ENCODE results near the gene FOXO6.

Gene FOXO6

DNA sequence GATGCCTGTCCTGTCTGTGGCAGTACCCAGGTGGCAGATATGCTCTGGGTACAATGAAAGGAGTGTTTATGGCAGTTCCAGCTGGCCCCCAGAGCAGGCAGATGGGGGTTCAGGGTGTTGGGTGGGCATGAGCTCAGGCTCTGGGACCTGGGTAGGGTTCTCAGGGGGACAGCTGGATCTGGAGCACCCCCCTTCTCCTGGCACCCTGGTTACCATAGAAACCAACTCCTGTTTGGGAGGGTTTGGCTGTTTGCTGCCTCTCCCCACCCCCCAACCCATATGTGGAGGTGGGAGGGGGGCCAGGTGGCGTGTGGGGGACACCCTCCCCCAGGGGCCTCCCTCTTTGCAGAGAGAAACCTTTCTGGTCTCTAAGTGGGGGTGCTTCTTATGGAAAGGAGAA, 7.1 kb downstream of the FOXO6 start:
- DNase-seq, result peak; percentile 100

DNA sequence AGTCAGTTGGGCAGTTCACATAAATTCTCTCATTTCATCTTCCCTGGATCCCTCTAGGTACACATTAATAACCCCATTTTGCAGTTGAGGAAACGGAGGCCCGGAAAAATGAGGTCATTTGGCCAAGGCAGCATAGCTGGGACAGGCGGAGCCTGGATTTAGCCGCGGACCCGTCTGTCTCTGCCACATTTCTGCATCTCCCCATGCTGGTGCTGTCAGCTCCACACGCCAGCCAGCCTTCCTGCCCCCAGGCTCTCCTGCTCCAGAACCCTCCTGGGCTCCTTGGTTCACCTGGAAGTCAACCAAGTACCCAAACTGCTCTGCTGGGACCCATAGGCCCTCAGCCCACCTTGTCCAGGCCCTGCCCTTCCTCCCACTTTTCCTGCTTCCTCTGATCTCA, 7.6 kb downstream of the FOXO6 start:
- peak; percentile 100 for DNase-seq

DNA sequence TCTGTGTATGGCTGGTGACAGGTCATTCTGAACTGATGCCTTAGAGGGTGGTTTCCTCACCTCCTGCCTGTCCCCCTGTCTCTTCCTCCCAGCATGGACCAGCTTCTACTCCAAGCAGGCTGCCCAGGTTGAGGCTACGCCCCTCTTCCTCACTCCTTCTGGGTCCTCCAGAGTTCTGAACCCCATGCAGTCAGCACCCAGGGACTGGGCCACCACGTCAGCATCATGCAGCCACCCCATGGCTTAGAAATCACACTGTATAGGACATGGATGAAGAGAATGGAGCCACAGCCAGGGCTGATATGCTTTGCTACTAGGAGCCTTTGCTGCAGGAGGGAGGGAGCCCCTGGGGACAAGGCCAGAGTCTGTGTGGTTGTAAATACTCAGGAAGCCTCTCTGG, 8.3 kb downstream of the FOXO6 start:
- DNase-seq, result no peak

DNA sequence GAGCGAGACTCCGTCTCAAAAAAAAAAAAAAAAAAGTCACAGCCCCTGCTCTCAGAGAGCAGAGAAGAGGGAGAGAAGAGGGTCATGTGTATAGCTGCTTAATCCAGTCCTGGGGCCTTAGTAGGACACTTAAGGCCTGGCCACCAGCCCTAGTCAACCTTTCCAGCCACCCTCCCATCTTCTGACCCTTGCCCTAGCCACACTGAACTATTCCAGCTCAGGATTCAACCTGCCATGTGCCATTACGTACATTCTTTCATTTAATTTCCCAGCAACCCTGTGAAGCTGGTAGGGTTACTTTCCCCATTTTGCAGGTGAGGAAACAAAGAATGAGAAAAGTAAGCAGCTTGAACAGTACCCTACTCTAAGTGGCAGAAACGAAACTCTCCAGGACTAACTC, 9.0 kb downstream of the FOXO6 start:
- no peak for DNase-seq

DNA sequence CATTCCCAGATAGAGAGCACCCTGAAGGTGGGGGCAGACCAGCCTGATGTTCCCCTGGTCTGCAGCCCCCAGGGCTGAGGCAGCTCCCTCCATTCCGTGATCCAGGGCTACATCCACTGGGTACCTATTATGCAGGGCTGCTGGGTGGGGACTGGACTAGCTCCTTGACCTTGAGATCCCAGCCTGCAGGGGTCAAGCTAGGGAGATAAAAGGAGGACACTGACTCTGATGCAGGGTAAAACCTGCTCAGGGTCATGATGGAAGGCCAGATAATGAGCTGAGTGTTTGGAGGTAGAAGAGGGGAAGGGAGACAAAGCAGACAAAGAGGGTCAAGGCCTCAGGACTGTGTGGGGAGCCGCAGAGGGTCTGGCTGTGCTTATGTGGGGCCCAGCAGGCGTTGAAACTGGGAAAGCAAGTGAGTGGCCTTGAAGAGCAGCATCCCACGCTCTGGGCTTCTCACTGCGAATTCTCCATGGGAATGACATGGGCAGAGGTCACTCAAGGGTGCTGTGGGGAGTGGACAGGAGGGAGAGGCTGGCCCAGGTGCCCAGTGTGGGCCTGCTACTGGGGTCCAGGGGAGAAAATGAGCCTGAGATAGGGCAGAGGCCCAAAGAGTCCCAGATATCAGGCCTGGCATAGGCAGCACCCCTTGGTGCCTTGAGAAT, 9.7 kb downstream of the FOXO6 start:
- no peak for DNase-seq

DNA sequence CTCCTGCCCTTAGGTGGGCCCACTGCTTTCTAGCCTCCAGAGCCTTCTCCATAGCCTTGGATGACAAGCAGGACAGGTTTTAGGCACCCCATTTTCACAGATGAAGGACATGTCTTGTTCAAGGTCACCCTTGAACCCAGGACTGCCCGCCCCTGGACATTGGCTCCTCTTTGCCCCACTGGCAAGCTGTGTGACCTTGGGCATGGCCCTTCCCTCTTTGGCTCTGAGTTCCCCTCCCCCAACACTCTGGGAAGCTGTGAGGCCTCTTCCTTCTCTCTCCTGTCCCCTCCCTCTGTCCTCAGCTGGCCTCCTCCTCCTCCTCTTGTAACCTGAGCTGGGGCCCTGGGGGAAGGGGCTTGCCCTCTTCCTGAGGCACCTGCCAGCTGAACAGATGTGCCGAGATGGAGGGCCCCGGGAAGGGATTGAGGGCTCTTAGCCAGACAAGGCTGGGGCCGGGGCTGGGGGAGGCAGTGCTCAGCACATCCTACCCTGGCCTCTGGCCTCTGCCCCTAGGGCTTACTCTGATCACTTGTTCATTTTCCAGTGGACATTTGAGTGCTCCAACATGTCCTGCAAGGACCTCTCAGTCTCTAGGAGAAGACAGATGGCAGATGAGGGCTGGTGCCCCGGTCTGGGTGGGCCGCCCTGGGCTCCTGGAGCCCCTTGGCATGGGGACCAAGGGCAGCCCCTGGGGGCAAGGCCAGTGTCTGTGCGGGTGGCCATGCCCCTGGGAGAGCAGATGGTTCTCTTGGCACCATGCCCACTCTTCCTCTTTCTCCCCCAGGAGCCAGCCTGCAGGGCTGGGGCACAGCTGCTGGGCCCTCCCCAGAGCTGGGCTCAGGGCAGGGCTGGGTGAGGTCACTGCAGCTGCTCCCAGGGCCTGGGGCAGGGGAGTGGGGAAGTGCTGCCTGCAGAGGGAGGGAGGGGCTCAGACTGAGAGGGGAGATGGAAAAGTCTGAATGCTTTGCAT, 10.7 kb downstream of the FOXO6 start:
- DNase-seq, result peak; percentile 100

DNA sequence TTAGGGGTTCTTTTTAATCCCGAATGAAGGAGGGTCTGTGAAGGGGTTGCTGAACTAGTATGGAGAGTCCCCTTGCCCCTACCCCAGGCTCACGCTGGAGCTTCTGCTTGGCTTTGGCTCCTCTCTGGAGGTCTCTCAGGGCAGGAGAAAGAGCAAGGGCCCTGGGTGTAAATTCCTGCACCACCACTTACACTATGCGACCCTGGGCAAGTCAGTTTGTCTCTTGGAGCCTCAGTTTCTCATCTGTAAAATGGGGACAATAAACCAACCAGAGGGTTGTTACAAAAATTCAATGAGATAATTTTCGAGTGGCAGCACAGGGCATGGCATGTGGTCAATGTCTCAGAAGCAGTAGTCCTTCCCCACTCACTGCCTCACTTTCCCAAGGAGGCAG, 11.4 kb downstream of the FOXO6 start:
- no peak for DNase-seq

DNA sequence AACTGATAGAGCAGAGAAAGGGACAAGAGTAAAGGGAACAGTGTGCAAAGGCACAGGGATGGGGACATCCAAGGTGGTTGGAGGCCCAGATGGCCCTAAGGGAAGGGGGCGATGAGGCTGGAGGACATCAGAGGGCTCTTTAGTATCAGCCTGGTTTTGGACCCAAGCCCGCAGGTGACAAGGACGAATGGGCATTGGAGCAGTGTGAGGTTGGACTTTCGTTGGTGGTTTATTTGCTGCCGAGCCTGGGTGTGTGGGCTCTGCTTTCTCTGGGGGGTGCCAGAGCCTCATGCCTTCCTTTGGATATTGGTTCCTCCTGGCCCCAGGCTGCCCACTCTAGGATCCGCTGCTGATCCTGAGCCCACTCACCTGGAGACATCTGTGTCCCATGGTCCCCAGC, 12.1 kb downstream of the FOXO6 start:
- DNase-seq, result no peak

DNA sequence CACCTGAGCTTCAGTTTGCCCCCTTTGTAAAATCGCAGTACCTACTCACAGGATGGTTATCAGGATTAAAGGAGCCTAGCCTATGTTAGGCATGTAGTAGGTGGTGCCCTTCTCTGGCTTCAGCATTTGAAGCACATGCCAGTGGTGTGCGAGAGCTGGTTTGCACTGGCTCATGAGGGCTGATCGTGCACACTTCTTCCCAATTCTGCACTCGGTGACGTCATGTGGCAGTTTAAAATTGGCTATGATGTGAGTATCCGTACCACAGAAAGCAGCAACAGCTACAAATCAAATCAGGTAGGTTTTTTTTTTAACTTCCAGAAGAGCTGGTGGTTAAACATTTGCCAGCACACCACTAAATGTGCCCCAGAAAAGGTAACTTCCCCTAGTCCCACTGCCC, 13.5 kb downstream of the FOXO6 start:
- no peak for DNase-seq

DNA sequence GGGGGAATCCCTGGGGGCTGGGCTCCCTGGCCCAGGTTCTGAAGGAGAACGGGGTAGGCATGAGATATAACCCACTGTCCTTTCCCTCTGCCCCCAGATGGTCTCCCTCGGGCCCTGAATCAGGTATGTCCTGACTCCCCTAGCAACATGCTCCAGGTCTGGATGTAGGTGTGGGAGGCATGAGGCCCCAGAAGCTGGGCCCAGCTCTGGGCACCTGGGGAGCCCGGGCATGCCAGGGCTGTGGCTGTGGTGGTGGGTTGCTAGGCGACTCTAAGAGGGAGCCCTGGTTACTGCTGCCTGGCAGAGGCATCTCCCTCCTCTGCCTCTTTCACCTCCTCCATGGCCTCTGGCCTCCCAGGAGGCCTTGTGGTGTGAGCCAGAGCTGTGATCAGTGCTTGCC, 16.2 kb downstream of the FOXO6 start:
- DNase-seq, result peak; percentile 96

DNA sequence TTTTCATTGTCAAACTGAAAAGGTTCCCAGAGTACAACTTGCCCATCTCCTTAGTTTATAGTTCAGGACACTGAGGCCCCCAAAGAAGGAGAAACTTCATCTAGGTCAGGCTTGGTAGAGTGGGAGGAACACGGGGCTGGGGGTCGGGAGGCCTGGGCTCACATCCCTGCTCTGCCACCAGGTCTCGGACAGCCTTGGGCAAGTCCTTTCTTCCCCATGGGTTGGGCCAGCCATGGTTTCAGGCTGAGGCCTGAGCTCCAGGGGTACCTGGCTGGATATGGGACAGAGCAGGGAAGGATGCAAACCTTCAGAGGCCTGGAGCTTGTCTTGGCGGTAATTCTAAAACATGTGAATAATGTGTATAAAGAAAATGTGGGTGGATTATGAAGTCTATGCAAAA, 17.0 kb downstream of the FOXO6 start:
- no peak for DNase-seq

DNA sequence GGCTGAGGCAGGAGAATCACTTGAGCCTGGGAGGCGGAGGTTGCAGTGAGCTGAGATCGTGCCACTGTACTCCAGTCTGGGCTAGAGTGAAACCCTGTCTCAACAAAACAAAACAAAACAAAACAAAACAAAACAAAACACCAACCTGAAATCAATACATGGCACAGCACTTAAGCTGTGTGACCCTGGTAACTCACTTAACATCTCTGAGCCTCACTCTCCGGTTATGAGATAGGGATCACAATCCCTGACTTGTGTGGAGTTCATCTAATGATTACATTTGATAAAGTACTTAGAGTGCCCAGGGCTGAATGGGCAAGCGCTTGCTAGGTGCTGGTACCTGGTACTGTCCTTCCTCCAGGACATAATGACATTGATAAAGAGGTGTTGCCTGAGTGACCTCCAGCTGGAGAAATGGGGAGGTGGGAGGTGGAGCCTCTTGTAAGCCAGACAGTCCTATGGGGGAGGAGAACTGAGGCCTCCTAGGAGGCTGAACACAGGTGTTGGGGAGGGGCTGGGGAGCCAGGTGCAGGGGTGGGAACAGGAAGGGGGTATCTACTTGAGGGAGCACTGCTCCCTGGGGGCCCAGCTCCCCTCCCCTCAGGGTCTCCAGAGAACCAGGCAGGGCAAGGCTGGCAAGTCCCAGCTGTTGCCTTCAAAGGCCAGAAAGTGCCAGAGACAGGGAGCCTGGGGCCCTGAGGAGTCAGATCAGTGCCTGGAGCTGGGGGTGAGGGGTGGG, 17.9 kb downstream of the FOXO6 start:
- no peak for DNase-seq

DNA sequence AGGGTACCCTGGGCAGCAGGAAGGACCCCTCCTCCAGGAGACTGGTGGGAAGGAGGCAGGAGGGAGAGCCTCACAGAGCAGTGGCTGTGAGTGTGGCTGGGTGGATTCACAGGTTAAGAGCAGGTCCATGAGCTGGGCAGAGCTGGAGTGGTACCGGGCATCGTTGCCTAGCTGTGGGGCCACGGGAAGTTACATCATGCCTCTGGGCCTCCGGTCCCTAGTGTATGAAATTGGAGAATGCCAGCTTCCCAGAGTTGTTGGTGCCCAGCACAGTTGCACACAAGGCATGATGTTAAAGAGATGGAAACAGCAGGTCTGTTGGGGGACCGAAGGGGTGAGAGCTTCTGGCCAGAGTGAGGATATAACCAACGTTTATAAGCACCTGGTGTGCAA, 18.5 kb downstream of the FOXO6 start:
- peak; percentile 100 for DNase-seq

DNA sequence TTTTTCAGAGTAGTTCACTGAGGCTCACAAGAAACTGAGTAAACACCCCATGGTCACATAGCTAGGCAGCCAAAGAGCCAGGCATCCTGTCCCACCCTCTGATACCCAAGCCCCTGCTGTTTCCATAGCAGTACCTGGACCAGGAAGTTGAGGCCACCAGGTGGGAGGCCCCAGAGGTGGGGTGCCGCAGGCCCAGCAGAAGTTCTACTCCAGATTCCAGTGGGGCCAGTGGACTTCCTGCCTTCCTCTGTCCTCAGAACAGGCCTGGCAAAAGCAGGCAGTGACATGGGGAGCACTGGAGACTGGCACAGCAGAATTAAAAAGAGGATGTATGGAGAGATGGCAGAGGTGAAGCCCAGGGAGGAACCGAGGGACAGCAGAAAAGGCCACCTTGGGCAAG, 19.0 kb downstream of the FOXO6 start:
- DNase-seq, result no peak

DNA sequence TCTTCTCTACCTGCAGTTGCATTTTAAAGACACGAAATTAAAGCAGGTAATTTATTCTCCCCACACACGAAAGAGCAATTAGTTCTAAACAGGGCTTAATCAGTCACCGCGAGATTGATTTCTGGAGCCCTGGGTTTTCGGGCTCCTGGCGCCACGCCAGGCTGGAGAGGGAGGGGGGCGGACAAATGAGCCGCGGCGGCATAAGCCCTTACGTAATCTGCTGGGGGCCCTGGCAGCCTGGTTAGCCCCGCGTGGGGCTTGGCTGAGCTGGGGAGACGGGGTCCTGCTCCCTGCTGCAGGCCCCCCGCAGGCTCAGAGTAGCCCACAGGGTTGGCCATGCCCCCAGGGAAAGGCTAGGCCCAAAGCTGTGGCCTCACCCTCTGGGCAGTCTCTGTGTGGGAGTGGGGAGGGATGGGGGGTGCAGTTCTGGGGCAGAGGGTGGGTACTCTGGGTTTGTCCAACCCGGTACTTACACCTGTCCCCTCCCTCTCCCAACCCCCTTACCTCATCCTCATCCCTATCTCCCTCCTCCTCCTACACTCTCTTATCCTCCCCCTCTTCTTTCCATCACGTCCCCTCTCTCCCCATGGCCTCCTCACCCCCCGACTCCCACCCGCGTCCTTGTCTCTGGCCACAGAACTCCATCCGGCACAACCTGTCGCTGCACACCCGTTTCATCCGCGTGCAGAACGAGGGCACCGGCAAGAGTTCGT, 19.9 kb downstream of the FOXO6 start:
- DNase-seq, result peak; percentile 100

DNA sequence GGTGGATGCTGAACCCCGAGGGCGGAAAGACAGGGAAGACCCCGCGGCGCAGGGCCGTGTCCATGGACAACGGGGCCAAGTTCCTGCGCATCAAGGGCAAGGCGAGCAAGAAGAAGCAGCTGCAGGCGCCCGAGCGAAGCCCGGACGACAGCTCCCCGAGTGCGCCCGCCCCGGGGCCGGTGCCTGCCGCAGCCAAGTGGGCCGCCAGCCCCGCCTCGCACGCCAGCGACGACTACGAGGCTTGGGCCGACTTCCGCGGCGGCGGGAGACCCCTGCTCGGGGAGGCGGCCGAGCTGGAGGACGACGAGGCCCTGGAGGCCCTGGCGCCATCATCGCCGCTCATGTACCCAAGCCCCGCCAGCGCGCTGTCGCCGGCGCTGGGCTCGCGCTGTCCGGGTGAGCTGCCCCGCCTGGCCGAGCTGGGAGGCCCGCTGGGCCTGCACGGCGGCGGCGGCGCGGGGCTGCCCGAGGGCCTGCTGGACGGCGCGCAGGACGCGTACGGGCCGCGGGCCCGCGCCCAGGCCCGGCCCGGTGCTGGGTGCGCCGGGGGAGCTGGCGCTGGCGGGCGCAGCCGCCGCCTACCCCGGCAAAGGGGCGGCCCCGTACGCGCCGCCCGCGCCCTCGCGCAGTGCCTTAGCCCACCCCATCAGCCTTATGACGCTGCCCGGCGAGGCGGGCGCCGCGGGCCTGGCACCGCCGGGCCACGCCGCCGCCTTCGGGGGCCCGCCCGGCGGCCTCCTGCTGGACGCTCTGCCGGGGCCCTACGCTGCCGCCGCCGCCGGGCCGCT, 20.7 kb downstream of the FOXO6 start:
- DNase-seq, result no peak

DNA sequence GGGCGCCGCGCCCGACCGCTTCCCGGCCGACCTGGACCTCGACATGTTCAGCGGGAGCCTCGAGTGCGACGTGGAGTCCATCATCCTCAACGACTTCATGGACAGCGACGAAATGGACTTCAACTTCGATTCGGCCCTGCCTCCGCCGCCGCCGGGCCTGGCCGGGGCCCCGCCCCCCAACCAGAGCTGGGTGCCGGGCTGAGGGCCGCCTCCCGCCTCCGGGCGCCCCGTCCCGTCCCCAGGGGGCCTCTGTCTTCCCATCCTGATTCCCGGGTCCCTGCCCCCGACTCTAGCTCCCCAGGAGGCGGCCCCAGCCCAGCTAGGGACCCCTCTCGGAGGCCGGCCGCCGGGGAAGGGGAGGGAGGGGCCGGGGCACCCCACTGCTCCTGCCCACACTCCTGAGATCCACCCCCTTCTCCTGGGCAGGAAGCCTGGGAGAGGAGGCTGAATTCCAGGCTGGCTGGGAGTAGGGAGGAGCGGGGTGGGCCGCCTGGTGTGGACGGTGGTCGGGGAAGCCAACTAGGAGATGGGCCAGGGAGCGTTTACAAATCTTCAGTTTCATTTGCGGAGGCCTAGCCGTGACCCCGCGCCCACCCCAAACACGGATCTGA, 21.4 kb downstream of the FOXO6 start:
- no peak for DNase-seq

DNA sequence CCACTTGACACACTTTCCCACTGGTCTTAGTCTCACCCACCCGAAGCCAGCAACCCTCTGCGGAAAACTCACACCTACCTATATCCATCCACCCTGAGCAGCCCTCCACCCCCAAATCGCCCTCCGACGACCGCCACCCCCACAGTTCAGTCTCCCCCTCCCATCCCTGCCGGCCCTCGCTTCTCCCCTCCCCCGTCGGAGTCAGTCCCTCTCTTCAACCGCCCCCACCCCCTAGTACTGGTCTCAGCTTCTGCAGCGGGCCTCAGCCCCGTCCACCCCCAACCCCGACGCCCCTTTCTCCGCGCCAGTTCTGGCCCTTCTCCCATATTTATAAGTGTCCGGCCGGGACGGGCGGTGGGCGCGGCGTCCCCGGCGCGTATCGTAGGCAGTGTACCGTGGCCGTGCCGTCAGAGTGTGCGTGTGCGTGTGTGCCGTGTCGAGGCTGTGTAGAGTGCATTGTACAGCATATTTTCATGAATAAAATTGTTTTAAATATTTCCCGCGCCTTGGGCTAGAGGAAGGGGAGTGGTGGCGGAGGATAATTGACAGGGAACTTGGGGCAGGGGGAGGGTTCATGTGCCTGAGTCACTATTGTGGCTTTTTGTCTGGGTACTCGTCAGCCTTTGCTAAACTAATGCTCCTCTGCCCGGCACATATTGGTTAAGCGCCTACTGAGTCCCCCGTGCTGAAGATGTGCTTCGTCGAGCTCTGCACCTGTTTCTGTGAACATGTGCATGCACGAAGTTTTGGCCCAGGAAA, 22.0 kb downstream of the FOXO6 start:
- DNase-seq, result no peak

DNA sequence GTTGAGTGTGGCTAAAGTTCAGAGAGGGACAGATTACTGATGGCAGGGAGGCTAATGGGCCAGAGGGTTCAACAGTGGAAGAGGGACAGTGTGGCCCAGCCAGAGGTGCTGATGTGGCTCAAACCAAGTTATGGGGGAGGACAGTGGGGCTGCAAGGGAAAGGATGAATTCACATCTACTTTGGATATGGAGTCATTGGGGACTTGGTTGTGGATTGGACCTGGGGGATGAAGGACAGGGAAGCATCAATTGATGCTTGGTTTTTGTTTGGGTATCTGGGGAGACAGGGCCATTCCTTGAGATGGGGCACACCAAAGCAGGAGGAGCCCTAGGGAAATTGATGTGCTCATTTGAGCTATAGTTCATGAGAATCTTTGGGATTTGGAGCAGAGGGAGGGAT, 23.3 kb downstream of the FOXO6 start:
- DNase-seq, result no peak

DNA sequence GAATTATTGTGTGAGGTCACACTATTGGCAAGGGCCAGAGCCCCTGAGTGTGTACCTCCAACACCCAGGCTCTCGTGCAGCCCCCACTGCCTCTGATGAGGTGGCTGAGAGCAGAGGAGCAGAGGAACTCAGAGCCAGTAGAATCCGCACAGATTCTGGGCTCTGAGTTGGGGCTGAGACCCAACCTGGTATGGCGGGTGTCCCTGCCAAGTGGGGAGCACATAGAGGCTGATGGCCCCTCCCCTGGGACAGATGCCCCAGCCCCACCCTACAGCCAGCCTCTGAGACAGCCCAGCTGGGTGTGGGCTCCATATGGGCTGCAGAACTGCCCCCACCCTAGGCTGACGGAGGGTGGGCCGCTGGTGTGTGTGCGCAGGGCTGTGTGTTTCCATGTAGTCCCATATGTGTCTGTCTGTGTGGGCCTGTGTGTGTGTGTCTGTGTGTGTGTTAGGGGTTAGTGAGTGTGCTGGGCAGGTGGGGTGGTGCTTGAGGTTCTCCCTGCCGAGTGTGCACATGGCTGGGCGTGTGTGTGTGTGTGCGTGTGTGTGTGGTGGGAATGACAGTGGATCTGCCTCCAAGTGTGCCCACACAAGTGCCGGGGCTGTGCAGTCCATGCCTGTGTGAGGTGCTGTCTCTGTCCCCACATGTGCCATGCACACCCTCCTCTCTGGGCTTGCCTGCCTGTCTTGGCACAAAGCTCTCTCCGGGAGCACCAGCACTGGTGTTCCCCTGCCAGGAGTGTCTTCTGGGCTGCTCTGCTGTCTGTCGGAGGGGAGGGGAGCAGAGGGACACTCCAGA, 24.4 kb downstream of the FOXO6 start:
- peak; percentile 100 for DNase-seq

Data from DMS 273 treated with DMSO at 0.1 percent for 48 hours (cell line).